H1 (cell line): Measurements from ENCODE around the gene EIF2S1. TPM values are rescaled to one million over a fixed set of nuclear protein-coding genes. Genes with fewer than 3 reads are reported as not detected.

Experiments
- FOSL1 ChIP-seq: IDR thresholded peaks from 2 replicates; pipeline ENCODE4 v1.6.1; 2011; ENCODE audit warnings: mild to moderate bottlenecking, low read depth, low read length, moderate library complexity; ENCODE audit not compliant: insufficient read depth
- KDM1A ChIP-seq: fragments of 200-600, 300-600 bp; sonication (generic); IDR thresholded peaks from 2 replicates; pipeline ENCODE4 v1.7.1; 2016; ENCODE audit warnings: mild to moderate bottlenecking, low read length, borderline replicate concordance
- RBBP5 ChIP-seq: IDR thresholded peaks from 2 replicates; pipeline ENCODE4 v1.7.1; 2012; ENCODE audit warnings: low read depth, mild to moderate bottlenecking, inconsistent platforms, low read length, moderate library complexity, borderline replicate concordance
- RFX5 ChIP-seq: IDR thresholded peaks from 2 replicates; pipeline ENCODE4 v1.6.1; 2011; ENCODE audit warnings: low read depth, low read length, improper control_type of control experiment, borderline replicate concordance
- RNF2 ChIP-seq: fragments of 200-900, 300-1000 bp; sonication (generic); IDR thresholded peaks from 2 replicates; pipeline ENCODE4 v1.7.1; 2016; ENCODE audit warnings: borderline replicate concordance, low read depth, mild to moderate bottlenecking, antibody characterized with exemption, low read length; ENCODE audit not compliant: poor library complexity, severe bottlenecking; ENCODE audit errors: missing control alignments
- SIRT6 ChIP-seq: IDR thresholded peaks from one replicate; pipeline ENCODE4 v1.7.1; 2012; ENCODE audit warnings: low read length, inconsistent platforms
- polyA plus RNA-seq, 7 experiments: library from polyadenylated mRNA; depleted of rRNA in 3 of 7; stranded (reverse) in 5 of 7; unstranded in 2 of 7; fragments of >200 nt in 5 of 7; fragments of 200-250 nt in 2 of 7; gene quantifications; 1 replicate in 5 of 7; 2 replicates in 1 of 7; 4 replicates in 1 of 7; pipeline versions ENCODE4 v1.2.1 to v1.2.3, GENCODE V29; 2011 to 2013; ENCODE audit warnings: missing spikeins in 2 of 7, mixed read lengths in 2 of 7
- total RNA-seq: library from RNA; stranded (reverse); fragmentation: NEBNext Ultra II Directional; extraction: Animal tissue kit (Norgen Biotek cat#: 25700); gene quantifications from 2 replicates; pipeline ENCODE4 v1.2.1, GENCODE V29; 2021
- TF ChIP-seq, protein P1 (sequence below): IDR thresholded peaks from 2 replicates; pipeline ENCODE4 v1.6.1; 2012; ENCODE audit warnings: inconsistent platforms

Gene EIF2S1
- total and polyA plus RNA-seq, 2 of the 8 experiments (the other 6 are each of a cell fraction or from before 2014, with no cell fraction given): 35.1 to 146 TPM

DNA sequence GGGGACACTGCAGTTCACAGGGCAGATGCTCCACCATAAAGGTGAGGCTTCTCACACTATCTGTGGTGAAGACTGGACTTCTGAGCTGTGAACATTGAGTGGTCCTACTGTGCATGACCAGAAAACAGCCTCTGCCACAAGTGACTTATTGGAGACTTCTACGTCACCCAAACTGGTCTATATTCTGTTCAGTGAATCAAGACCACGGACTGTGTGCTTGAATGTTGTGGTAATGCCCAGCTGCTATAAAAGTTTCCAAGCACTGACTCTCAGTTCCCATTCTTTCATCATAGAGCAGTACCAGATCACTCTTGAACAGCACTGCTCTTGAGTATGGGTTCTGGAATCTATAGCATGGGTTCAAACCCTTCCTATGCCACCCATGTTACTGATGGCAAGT, 56.7 kb downstream of the EIF2S1 start (continued):
- TF ChIP-seq RNF2 (no peak), RBBP5 (no peak), SIRT6 (no peak), KDM1A (no peak), FOSL1 (no peak), RFX5 (no peak)
- TF ChIP-seq, protein P1, sequence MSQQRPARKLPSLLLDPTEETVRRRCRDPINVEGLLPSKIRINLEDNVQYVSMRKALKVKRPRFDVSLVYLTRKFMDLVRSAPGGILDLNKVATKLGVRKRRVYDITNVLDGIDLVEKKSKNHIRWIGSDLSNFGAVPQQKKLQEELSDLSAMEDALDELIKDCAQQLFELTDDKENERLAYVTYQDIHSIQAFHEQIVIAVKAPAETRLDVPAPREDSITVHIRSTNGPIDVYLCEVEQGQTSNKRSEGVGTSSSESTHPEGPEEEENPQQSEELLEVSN: no peak
